NCI-H1930 (cell line): Measurements from ENCODE around the gene MCM3AP.

Source experiments
- DNase-seq, 2 experiments: peaks; one replicate each; lab custom pipeline; 2025; lab: John Stamatoyannopoulos, UW

The MCM3AP gene

GRCh38 chr21:46273341-46273740 is 12.1 kb downstream of the MCM3AP start:
- no peak for DNase-seq

GRCh38 chr21:46269466-46269865 is 15.9 kb downstream of the MCM3AP start:
- no peak for DNase-seq

GRCh38 chr21:46268371-46268770 is 17.0 kb downstream of the MCM3AP start:
- no peak for DNase-seq

GRCh38 chr21:46266946-46267345 is 18.5 kb downstream of the MCM3AP start:
- no peak for DNase-seq

GRCh38 chr21:46265736-46266525 is 19.5 kb downstream of the MCM3AP start:
- no peak for DNase-seq

- DNase-seq: no peak
These were observed 20.7 kb downstream of the MCM3AP start for GRCh38 chr21:46264690-46265144.

GRCh38 chr21:46264046-46264689 is 21.2 kb downstream of the MCM3AP start:
- DNase-seq: no peak

GRCh38 chr21:46256501-46256994 is 28.9 kb downstream of the MCM3AP start:
- no peak for DNase-seq

- DNase-seq: no peak
These were observed 29.6 kb downstream of the MCM3AP start for GRCh38 chr21:46255758-46256337.

- no peak for DNase-seq
These were observed 30.2 kb downstream of the MCM3AP start for GRCh38 chr21:46255166-46255565.

- DNase-seq: no peak
These were observed 31.0 kb downstream of the MCM3AP start for GRCh38 chr21:46254208-46254975.

- no peak for DNase-seq
These were observed 31.7 kb downstream of the MCM3AP start for GRCh38 chr21:46253610-46254124.

GRCh38 chr21:46252840-46253239 is 32.6 kb downstream of the MCM3AP start:
- DNase-seq: no peak

GRCh38 chr21:46250146-46250725 is 35.2 kb downstream of the MCM3AP start:
- DNase-seq: no peak

GRCh38 chr21:46248827-46249226 is 36.6 kb downstream of the MCM3AP start:
- DNase-seq: no peak

GRCh38 chr21:46248422-46248782 is 37.0 kb downstream of the MCM3AP start:
- DNase-seq: no peak

- DNase-seq: no peak
These were observed 37.6 kb downstream of the MCM3AP start for GRCh38 chr21:46247699-46248421.

- no peak for DNase-seq
These were observed 39.1 kb downstream of the MCM3AP start for GRCh38 chr21:46246345-46246744.

- DNase-seq: no peak
These were observed 40.0 kb downstream of the MCM3AP start for GRCh38 chr21:46245213-46245915.

GRCh38 chr21:46244602-46245001 is 40.8 kb downstream of the MCM3AP start:
- DNase-seq: no peak
